DMS53 treated with DMSO at 0.1 percent for 48 hours (cell line): Measurements from ENCODE around the gene ENDOD1.

Experiments
- DNase-seq: peaks from one replicate; lab custom pipeline; 2025; ENCODE audit not compliant: unreplicated experiment; lab: John Stamatoyannopoulos, UW

ENDOD1 gene

GRCh38 chr11:95142431-95142830, 52.8 kb downstream of the ENDOD1 start:
- no peak for DNase-seq

GRCh38 chr11:95143106-95143681, 53.5 kb downstream of the ENDOD1 start:
- DNase-seq = no peak

- no peak for DNase-seq
Measured at GRCh38 chr11:95144313-95145235, 54.9 kb downstream of the ENDOD1 start.

GRCh38 chr11:95145430-95146060, 55.9 kb downstream of the ENDOD1 start:
- DNase-seq = no peak

DNA sequence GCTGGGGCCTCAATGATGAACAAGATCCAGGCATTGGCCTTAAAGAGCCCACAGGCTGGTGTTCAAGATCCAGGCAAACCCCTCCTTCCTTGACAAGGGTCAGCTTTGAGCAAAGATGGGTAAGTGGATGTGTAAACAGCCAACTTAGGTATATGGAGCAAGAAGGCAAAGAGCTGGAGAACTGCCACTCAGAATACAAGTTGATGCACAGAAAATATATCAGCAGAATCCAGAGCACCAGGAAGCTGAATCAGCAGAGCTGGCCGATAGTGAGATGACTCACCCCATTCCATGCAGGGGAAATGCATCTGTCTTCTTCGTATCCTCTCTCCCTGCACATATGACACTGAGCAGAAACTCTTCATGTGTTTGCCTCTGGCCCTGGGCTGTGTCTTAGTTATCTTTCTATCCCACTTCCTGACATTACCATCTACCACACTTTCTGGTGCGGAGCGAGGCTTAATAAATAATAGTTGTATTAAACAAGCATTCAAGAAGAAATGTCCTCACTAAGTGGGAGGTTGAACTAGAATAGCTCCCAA, 57.8 kb downstream of the ENDOD1 start:
- peak; percentile 74 for DNase-seq

DNA sequence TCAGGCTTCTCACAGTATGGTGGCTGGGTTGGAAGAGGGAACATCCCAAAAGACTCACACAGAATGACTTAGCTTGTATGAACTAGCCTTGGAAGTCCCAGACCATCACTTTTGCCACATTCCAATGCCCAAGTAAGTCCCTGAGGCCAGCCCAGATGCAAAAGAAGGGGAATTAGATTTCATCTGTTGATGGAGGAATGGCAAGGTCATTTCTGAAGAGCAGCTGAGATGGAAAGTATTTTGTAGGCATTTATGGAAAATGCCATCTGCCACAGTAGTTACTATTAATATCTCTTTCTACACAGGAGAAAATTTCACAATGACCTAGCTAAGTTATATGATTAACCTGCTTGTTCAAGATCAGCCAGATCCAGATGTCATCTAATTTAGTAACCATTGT, 58.8 kb downstream of the ENDOD1 start:
- DNase-seq = no peak

- DNase-seq = no peak
Measured at GRCh38 chr11:95148938-95149337, 59.3 kb downstream of the ENDOD1 start.

- DNase-seq = no peak
Measured at GRCh38 chr11:95149651-95150364, 60.2 kb downstream of the ENDOD1 start.

DNA sequence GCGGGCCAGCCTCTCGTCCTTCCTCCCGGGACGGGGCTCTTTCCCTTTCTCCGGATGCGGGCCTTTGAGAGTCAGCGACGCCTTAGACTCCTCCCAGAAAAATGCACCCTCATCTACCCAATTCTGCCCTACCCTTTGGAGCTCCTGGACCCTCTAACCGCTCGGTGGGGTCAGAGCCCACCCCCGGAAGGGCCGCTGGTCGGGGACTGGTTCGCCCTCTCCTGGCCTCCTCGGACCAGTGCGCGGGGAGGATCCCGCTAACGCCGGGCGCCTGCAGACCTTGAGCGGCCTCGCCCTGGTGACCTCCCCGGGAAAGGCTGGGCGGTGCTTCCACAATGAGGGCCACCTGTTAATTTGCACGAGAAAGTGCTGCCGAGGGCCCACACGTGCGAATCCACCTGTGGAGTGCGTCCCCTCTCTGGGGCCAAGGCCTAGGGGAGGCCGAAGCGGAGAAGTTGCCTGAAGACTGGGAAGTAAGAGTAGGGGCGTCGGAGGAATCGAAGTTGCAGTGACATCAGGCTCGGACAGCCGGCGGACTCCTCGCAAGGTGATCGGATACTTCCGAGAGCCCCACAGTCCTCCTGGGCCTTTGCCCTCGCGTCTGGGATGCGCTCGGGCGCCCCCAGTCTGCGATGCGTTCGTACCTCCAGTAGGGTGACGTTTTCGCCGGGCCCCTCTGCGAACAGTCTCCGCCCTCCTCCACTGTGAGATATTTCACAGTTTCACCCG, 61.5 kb downstream of the ENDOD1 start:
- DNase-seq = peak; percentile 98

DNA sequence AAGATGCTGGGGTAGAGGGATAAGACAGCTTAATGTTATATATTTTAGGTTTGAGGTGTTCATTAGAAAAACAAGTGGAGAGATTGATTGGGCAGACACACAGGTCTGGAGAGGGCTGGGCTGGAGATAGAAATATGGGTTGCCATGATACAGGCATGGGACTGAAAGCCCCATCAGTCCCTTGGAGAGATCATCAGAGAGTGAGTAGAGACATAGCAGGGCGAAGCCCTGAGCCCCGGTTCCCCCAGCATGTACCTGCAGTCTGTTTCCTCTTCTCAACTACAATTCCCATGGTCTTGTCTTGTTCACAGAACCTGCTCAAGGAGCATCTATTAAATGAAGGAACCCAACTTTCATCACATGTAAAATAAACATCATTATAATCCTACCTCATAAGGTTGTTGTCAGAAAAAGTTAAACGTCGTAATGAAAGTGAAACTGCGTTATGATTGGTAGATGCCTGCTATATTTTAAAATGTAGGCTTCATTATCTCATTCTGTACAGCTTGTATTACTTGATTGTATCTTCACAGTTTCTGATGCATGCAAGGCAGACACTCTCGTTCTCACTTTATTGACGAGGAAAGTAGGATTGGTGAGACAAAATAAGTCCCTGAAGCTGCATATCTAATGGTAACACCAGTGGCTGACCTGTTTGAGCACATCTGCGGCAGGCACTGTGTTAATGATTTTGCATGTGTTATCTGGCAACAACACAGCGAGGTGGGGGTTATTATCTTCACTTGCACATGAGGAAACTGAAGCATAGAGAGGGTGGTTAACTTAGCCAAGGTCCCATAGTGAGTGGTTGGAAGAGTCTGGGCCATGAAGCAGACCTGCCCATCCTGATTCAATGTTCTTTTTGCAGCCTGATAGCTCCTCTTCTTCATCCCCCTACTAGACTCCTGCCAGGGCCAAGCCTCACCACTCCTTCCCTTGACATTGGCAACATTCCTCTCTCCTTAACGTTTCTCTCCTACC, 63.5 kb downstream of the ENDOD1 start:
- DNase-seq = no peak

DNA sequence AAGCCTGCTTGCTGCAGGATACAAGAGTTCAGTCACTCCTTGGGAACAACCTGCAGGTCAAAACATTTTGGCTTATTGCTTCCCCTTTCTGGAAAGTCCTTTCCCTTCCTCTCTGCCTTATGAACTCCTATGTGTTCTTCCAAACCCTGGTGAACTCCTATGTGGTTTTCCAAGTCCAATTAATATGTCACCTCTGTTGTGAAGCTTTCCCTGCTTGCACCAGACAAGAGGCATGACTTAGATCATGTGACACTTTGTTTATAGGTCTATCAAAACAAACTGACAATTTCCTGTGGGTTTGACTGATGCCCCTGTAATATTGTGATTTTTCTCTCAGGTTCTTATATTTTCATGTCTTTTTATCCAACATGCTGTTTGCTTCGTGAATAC, 64.2 kb downstream of the ENDOD1 start:
- no peak for DNase-seq

DNA sequence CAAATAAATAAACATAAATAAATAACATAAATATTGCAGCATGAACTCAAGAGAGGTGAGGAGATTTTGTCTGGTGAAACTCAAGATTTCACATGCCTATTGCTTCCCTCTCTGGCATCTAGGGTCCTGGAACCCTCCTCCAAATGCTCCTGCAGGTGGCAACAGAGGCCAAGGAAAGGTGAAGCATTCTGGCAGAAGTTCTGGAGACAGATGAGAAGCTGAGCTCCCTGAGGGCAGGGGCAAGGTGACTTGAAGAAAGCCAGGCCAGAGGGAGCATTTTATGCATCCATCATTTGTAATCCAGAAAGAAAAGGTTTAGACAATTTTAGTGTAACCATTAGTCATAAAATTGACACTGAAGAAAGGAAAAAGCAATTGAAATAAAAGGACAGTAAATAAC, 64.9 kb downstream of the ENDOD1 start:
- peak; percentile 43 for DNase-seq

DNA sequence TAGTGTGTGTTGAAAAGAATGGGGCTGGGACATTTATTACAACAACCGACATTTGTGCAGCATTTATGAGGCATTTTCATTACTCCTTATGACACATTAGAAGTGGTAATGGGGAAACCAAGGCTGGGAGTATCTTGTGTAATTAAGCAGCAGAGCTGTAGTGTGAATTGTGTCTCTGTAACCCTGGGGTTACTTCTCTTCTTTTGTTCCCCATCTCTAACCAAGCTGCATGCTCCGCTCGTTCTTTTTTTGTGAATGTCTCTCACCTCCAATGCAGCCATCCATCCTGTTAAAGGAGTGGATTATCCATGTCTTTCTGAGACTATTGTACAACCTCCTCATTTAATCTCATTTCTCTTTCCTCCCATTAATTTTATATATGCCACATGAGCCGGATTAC, 65.7 kb downstream of the ENDOD1 start:
- no peak for DNase-seq

GRCh38 chr11:95156133-95156721, 66.6 kb downstream of the ENDOD1 start:
- DNase-seq = no peak

GRCh38 chr11:95156916-95157541, 67.4 kb downstream of the ENDOD1 start:
- no peak for DNase-seq

DNA sequence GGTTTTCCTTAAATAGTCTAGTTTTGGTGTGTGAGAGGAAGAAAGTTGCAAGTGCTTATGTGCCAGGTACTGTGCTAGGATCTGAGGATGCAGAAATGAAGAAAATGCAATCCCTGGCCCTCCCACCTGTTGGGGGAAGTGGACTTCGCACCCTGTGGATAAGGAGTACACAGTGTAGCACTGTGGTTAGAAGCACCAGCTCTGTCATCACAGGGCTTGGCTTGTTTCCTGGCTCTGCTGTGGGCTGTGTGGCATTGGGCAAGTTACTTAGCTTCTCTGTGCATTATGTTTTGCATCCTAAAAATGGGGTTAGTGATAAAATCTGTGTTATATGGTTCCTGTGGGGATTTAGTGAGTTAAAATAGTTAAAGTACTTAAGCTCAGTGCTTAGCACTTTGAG, 68.2 kb downstream of the ENDOD1 start:
- DNase-seq = no peak

GRCh38 chr11:95161248-95161647, 71.6 kb downstream of the ENDOD1 start:
- DNase-seq = no peak

DNA sequence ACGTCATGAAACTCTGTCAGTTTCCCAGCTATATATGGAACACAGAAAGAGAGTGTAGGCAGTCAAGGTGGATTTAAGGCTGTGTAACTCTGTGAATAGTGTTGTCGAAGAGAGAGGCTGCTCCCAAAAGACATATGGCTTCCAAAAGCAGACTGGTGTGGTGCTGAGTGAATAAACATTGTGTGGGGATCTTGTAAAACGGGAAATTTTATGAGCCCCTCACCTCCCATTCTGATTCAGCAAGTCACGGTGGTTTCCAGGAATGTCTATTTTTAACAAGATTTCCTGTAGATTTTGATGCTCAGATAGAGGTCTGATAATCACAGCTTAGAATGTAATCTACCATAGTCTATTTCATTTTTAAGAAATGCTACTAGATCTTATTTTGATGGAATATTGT, 73.5 kb downstream of the ENDOD1 start:
- DNase-seq = no peak

DNA sequence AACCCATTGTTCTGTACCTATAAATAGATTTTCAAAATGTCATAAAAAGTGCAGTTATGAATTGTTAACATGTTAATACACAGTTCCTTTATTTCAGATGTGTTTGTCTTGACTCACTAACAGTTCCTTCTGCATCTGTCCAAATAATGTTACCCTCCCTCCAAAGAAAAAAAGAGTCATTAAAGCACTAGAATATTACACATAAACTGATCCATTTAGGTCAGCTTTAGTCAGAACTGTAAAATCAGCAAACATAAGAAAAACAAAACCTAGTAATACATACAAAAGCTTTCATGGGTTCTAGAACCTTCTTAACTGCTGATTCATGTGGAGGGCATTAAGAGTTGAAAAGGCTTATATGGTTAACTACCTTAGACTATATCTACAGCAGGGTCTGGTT, 76.0 kb downstream of the ENDOD1 start:
- no peak for DNase-seq
